ENCODE results near the gene HDAC11.
"Not testable (repeated sequence)": the region's sequence is repeated elsewhere in the genome, so short reads cannot be mapped to it uniquely, and the experiment has no call there.

HDAC11 gene

DNA sequence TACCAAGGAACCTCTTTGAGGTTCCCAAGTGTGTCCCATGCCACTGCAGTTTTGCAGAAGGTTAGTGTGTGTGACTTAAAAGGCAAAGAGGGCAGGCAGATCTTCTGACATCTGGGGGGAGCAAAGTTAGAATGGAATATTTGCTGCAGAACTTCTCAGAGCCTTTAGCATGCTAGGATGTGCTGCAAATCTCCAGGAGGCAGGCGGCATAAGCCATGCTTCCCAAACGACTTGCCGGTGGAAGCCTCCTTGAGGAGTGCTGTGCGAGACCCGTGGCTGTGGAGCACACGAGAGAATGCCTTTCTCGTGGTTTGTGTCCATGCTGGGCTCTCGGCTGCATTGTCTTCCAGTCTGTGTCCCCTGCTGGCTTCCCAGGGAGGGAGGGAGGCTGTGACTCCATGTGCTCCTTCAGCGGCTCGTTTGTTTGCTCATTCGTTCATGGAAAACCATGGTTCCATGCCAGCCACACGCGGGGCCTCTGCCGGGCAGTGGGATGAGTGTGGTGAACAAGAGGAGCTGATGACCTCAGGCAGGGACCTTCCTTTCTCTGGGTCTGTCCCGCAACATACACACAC is 13.8 kb downstream of the HDAC11 start:
- DNase-seq (ENCODE audit: low spot score) = peak; percentile 78

GRCh38 chr3:13494463-13495350 is 14.6 kb downstream of the HDAC11 start:
- DNase-seq (ENCODE audit: low spot score) = peak; percentile 93

DNA sequence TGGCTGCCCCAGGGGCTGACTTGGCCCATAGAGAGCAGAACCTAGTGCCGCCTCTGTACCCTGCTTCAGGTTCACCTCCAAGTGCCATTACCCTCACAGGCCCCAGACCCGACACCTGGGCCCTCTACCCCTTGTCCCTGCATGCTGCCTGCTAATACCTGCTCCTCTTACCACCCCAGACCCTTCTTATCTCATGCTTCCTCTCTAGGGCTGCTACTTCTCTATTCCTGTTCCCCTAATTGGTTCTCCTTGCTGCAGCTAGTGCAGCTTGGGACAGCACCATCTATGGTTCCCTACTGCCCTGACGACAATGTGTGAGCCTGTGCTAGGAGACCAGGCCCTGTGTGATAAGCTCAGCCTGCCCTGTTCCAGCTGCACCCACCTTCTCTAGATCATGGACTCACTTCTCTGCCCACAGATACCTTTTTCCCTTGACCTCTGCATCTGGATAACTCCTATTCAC is 15.3 kb downstream of the HDAC11 start:
- DNase-seq (ENCODE audit: low spot score) = no peak

DNA sequence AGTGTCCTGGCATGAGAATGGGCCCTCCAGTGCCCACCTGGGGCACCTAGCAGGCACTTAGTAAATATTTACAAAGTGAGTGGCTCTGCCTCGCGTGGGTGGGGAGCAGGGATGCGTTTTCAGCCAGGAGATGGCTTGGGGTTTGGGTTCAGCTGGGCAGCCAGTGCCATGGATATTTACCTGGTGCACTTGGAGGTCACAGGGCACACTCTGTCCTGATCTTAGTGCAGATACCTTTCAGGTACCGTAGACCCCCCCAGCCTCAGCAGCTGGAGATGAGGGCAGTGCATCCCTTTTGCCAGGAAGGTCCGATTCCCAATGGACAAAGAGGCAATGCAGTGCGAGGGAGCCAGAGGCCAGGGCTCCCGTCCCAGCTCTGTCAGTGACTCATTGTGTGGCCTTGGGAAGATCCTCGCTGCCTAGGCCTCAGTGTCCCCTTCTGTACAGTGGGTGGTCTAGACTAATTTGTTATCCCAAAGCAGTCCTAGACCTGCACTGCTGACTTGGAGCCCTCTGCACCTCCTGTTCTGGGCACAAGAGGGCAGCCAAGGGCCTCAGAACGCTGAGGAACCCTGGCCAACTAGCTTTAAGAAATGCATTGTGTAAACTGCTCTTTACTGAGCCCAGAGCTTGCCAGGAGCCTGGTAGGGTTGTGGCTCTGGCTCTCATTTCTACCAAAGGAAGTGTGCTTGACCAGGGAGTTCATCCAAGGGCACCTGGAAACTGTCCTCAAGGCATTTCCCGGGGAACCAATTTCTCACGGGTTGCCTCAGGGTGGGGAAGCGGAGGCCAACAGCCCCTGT is 16.0 kb downstream of the HDAC11 start:
- DNase-seq (ENCODE audit: low spot score) = peak; percentile 89

DNA sequence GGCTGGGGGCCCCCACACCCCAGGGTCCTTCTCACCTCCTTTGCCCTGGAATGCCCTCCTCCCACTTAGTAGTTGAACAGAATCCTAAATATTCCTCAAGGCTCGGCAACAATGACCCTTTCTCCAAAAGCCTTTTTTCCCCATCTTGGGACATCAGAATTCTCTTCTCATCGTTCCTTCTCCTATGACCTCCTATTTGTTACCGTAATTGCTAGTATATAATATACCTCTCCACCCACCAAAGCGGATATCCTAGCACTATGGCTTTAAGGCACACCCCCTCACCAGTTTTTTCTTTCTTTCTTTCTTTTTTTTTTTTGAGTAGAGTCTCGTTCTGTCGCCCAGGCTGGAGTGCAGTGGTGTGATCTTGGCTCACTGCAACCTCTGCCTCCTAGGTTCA is 16.8 kb downstream of the HDAC11 start:
- DNase-seq (ENCODE audit: low spot score) = no peak

DNA sequence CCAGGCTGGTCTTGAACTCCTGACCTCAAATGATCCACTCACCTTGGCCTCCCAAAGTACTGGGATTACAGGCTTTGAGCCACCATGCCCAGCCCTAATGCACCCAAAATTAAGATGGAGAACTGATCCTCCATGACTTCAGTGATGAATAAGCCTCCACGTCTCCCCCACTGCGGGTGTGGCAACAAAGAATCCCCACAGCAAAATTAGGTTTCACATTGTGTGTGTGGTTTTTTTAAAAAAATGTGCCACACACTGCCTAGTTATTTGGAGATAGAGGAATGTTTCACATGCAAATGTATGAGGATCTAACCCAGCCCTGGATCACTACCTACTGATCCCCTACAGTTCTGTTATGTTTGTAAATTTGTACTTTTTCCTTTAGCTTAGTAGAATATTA is 17.3 kb downstream of the HDAC11 start:
- no peak for DNase-seq (ENCODE audit: low spot score)

DNA sequence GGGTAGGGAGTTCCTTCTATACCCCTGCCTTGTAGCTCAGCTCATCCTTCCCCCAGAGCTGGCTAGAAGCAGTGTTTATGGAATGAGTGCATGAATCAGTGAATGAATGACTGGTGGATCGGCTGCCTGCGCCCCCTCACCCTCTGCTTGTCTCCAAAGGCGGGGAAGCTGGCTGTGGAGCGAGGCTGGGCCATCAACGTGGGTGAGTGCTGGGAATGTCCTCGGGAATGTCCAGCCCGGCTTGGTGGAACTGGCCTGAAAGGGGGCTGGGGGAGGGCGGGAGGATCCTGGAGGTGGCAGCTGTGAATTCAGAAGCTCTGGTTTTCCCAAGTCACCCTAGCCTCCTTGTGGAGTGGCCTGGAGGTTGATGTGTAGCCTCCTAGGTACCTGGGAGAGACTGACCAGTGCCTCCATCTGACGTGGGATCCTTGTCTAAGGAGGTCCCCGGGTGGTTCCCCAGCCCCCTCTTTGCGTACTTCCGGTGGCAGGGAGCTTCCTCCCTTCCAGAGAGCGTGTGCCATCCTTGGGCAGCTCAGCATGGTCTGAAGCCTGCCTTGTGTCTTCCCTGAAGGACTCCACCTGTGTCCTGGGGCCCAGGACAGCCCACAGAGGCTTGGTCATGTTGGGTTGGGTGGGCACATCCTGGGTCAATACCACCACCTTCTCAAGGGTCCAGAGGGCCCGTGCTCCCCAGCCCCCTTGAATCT is 18.4 kb downstream of the HDAC11 start:
- DNase-seq (ENCODE audit: low spot score) = no peak

DNA sequence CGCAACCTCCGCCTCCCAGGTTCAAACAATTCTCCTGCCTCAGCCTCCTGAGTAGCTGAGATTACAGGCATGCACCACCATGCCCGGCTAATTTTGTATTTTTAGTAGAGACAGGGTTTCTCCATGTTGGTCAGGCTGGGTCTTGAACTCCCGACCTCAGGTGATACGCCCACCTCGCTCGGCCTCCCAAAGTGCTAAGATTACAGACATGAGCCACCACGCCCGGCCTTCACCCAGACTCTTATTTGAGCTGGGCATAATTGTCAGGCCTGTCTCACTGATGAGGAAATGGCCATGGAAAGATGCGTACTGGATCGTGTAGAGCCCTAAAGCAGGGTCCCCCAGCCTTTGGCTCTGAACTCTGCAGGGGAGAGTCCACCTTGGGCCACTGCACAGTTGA is 19.1 kb downstream of the HDAC11 start:
- not testable (repeated sequence) for DNase-seq (ENCODE audit: low spot score)

DNA sequence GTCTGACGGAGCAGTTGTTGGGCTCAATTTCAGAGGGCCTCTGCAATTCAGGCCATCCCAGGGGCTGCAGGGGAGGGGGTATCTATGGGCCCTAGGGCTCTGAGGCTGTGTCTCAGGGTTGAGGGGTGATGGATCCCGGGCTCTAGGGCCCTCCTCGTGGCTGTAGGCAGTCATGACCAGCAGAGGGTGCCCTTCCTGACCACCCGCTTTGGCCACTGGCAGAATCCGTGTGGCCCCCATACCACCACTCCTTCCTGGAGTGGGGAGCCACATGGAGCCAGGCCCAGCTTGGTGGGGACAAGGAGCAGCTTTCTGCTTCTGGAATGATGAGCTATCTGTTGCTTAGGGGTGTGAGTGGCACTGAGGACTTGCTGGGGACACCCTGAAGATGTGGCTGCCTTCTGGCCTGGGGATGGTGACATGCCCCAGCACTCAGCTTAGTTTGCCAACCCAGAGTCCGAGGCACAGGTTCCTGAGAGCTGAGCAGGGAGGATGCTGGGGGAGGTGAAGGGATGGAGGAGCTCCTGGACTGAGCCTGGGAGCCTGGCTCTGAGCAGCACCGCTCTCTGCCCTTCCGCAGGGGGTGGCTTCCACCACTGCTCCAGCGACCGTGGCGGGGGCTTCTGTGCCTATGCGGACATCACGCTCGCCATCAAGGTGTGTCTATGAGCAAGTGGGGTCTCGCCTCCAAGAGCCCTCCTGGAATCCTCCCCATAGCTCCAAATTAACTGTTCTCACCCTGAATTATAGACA is 20.2 kb downstream of the HDAC11 start:
- no peak for DNase-seq (ENCODE audit: low spot score)

- no peak for DNase-seq (ENCODE audit: low spot score)
Measured at GRCh38 chr3:13501056-13501455, 20.9 kb downstream of the HDAC11 start.

GRCh38 chr3:13501521-13501920 is 21.4 kb downstream of the HDAC11 start:
- no peak for DNase-seq (ENCODE audit: low spot score)

DNA sequence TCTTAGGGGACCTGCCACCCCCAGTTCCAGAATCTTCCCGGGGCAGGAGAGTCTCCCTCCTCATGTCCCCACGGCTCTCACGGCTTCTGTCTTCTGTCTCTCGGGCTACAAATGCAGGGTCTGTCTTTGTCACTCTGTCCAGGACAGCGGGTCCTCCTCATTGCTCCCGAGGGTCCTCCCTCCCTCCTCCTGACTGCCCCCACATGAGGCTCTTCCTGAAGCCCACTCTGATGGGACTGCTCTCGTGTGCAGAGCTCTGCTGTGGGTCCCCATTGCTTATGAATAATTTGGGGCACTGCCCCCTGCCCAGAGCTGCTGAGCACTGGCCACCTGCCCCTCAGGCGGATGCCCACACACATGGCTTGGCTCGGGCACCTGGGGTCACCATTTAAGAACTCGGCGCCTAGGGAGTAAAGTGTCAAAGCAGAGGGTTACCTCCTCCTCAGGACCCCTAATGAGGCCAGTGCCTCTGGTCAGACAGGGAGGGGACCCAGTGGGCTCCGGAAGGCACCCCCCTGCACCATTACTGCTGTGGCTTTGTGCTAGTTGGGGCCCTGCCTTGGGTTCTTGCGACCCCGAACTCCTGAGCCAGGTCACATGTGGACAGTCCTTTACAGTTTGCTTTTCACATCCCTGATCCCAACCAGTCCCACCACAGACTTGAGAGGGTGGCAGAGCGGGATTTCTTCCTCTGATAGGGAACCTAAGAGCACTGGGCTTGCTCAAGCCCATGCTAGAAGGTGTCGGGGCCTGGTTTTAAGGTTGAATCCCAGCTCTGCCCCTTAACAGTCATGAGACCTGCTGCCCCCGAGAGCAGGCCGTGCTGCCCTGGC is 22.1 kb downstream of the HDAC11 start:
- DNase-seq (ENCODE audit: low spot score) = no peak

DNA sequence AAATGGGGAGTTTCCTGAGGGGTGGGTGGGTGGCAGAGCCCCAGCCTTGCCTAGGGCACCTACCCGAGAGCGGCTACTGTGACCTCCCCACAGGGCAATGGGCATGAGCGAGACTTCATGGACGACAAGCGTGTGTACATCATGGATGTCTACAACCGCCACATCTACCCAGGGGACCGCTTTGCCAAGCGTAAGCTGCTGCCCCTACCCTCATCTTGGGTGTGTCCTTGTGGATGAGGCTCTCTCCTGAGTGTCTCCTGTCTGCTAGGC is 22.6 kb downstream of the HDAC11 start:
- DNase-seq (ENCODE audit: low spot score) = no peak

- no peak for DNase-seq (ENCODE audit: low spot score)
Measured at GRCh38 chr3:13504161-13504831, 24.2 kb downstream of the HDAC11 start.

- no peak for DNase-seq (ENCODE audit: low spot score)
Measured at GRCh38 chr3:13505147-13506130, 25.3 kb downstream of the HDAC11 start.

DNA sequence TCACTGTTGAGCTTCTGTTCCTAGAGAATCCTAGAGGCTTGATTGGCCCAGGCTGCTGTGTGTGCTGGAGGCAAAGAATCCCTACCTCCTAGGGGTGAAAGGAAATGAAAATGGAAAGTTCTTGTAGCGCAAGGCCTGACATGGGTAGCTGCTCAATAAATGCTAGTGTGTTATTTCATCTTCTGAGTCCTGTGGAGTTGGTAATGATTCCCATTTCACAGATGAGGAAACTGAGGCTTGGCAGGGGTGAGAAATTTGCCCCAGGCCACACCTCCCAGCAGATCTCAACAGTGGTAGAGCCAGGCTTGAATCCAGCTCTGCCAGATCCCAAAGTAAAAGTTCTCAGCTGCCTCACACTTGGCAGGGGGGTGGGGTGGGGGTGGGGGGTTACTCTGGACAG is 26.1 kb downstream of the HDAC11 start:
- DNase-seq (ENCODE audit: low spot score) = no peak

DNA sequence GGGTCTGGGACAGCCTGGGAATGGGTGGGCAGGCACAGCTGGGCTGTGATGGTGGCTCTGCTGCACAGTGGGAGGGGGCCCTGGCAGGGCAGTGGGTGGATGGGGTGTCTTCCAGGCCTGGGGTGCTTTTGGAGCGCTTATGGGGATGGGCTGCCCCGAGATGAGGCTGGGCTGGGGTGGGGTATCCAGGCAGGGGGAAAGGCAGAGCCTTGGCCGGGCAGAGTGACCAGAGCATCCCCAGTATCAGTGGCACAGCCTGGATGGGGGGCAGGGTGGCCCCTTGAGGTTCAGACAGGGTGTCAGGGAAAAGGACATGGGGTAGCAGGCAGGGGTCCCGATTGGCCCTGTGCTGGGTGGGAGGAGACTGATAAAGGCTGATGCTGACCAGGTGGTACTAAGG is 26.6 kb downstream of the HDAC11 start:
- DNase-seq (ENCODE audit: low spot score) = no peak

DNA sequence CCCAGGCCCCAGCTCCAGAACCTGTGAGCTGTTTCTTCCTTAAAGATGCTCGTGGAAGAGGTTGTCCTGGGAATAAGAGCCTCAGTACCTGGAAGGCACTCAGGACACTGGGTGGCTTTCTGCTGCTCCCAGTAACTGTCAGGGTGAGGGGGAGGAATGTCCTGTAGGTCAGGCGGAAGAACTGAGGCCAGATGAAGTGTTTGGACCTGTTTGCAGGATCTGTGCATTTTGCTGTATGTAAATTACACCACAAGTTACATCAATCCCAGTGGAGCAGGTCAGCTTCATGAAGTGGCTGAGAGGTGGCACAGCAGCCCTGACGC is 27.1 kb downstream of the HDAC11 start:
- DNase-seq (ENCODE audit: low spot score) = no peak
